PC-9 (cell line): ENCODE measurements around the gene ABCD3.

Experiments used
- EZH2 ChIP-seq: fragments of 200-600 bp; sonication (generic); IDR thresholded peaks from 2 replicates; pipeline ENCODE4 v1.8.0; 2017; ENCODE audit warnings: antibody characterized with exemption, low read depth
- TF ChIP-seq, protein P1 (sequence below): fragments of 200-600 bp; sonication (generic); conservative IDR thresholded peaks from 2 replicates; pipeline ENCODE4 v1.6.1; 2017; ENCODE audit warnings: mixed run types, antibody characterized with exemption, mild to moderate bottlenecking, moderate library complexity

DNA sequence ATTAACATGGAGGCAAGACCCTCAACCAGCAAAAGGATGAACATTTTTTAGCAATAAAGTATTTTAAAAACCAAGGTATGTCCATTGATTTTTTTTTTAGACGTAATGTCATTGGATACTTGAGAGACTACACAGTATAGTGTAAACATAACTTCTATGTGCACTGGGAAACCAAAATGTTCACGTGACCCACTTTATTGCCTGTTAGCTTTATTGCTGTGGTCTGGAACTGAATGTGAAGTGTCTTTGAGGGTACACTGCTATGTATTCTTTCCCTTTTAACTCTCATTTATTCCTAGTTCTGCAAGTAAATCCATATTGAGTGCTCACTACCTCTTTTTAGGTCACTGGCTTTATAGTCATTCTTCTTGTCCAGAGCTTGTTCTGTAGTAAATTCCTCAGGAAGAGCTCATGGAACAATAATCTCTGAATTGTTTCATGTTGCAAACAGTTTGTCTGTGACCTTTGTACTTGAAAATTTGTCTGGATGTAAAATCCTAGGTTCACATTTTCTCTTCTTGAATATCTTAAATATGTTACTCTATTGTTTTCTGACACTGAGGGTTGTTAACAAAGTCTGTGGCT is 20.6 kb downstream of the ABCD3 start:
- TF ChIP-seq, protein P1, sequence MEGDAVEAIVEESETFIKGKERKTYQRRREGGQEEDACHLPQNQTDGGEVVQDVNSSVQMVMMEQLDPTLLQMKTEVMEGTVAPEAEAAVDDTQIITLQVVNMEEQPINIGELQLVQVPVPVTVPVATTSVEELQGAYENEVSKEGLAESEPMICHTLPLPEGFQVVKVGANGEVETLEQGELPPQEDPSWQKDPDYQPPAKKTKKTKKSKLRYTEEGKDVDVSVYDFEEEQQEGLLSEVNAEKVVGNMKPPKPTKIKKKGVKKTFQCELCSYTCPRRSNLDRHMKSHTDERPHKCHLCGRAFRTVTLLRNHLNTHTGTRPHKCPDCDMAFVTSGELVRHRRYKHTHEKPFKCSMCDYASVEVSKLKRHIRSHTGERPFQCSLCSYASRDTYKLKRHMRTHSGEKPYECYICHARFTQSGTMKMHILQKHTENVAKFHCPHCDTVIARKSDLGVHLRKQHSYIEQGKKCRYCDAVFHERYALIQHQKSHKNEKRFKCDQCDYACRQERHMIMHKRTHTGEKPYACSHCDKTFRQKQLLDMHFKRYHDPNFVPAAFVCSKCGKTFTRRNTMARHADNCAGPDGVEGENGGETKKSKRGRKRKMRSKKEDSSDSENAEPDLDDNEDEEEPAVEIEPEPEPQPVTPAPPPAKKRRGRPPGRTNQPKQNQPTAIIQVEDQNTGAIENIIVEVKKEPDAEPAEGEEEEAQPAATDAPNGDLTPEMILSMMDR = no peak
- TF ChIP-seq EZH2 = no peak
